ENCODE measurements around the gene TEX14. TPM values are rescaled to one million over a fixed set of nuclear protein-coding genes. Genes with fewer than 3 reads are reported as not detected.

TEX14 gene
- total RNA-seq, 4 donors from 2014 or later = under 0.01 TPM; not detected in 2

DNA sequence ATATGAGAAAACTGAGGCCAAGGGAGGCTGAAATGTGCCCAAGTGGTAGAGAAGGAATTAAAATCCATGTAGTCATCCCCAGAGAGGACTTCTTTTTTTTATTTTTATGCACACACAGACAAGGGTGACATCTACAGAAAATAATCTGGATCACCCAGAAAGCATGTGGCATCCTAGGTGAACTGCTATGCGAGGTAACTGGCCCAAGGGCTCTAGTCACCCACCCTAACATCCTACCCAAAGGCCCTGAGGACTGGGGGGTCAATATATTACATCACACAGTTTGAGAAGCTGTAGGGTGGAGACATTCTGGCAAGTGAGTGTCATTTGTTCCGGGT lies 23.3 kb downstream of the TEX14 start:
- TF ChIP-seq, protein P1, sequence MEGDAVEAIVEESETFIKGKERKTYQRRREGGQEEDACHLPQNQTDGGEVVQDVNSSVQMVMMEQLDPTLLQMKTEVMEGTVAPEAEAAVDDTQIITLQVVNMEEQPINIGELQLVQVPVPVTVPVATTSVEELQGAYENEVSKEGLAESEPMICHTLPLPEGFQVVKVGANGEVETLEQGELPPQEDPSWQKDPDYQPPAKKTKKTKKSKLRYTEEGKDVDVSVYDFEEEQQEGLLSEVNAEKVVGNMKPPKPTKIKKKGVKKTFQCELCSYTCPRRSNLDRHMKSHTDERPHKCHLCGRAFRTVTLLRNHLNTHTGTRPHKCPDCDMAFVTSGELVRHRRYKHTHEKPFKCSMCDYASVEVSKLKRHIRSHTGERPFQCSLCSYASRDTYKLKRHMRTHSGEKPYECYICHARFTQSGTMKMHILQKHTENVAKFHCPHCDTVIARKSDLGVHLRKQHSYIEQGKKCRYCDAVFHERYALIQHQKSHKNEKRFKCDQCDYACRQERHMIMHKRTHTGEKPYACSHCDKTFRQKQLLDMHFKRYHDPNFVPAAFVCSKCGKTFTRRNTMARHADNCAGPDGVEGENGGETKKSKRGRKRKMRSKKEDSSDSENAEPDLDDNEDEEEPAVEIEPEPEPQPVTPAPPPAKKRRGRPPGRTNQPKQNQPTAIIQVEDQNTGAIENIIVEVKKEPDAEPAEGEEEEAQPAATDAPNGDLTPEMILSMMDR (IDR thresholded peaks at IDR 0.05; ENCODE audit: low read depth) = no peak

DNA sequence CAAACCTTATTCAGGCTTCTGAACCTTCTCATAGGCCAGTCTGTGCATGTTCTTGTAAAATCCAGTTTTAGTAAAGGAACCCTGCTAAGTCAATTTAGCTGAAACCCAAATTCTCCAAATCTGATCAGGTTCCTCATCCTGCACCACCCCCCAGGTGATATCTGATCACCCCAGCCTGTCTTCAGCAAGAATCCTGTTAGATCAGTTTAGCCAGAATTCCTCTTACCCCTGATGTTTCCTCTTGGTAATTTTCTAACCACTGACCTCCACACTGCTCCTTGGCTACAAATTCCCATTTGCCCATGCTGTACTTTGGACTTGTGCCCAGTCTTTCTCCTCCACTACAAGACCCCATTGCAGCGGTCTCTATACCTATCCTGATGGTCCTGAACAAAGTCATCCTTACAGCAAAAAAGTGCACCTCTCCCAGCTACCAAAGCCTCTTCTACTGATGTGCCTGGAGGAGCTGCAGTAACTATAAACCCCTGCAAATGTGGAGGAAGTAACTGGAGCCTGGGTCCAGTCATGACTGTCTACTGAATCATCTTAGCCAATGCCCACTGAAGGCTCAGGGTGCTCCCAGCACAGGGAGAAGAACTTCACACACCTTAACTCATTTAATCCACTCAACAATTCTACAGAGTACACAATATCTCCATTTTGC lies 23.8 kb downstream of the TEX14 start:
- TF ChIP-seq, protein P1 (IDR thresholded peaks at IDR 0.05; ENCODE audit: low read depth) = no peak

DNA sequence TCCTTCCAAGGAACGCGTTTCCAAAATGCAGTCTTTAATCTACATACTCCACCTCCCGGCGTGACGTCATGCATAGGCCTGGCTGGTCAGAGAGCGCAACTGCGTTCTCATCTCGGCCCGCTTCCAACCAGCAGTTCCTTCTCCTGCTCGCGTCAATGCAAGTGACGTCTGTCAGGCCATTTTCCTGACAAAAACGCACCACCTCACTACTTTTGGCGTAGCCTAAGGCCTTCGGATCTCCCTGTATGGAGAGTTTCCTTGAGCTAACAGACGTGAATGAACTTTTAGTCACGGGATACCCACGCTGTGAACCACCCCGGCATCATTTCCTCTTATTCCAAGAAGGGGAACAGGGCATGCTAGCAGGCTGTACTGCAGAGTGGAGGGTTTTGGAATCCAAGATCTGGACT lies 25.0 kb downstream of the TEX14 start:
- TF ChIP-seq, protein P1 (IDR thresholded peaks at IDR 0.05; ENCODE audit: low read depth) = no peak

DNA sequence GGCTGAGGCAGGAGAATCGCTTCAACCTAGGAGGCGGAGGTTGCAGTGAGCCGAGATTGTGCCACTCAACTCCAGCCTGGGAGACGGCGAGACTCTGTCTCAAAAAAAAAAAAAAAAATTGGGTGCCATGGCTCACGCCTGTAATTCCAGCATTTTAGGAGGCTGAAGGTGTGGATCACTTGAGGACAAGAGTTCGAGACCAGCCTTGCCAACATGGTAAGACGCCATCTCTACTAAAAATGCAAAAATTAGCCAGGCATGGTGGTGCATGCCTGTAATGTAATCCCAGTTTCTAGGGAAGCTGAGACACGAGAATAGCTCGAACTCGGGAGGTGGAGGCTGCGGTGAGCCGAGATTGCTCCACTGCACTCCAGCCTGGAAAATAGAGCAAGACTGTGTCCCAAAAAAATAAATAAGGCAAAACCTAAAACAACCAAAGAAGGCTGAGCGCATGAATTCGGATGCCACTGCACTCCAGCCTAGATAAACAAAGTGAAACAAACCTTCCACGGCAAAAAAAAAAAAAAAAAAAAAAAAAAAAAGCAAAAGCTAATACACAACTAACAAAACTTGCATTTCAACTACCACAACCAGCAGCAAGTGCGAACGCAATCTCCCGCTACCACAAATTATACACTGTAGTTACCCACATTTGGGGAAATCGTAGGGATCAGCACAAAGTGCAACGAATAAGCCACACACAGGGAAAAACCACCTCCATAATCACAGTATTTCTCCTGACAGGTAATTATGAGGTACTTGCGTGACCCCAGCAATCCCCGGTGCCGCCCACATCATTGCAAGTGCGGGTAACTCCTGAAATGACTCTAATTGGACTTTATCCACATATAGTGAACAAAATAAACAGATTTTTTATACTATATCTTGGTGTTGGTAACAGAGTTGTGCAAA lies 25.6 kb downstream of the TEX14 start:
- TF ChIP-seq, protein P1 (IDR thresholded peaks at IDR 0.05; ENCODE audit: low read depth) = no peak

DNA sequence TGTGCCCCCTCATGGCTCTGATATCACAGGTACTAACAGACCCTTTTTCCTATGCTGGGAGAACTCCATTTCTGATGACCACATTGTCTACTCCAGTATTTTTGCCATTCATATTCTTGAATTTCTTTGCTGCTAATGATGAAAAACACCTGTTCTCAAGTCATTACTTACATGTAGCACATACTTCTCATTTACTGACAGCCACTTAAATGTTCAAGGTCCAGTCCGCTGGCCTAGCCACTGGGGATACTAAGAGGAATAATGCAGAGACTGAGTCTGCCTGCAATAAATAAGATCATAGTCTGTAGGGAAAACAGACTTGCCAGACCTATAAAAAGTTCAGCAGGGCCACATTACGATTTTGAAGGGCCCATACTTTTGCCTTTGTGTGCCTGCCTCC lies 27.5 kb downstream of the TEX14 start:
- TF ChIP-seq, protein P1 (IDR thresholded peaks at IDR 0.05; ENCODE audit: low read depth) = no peak

DNA sequence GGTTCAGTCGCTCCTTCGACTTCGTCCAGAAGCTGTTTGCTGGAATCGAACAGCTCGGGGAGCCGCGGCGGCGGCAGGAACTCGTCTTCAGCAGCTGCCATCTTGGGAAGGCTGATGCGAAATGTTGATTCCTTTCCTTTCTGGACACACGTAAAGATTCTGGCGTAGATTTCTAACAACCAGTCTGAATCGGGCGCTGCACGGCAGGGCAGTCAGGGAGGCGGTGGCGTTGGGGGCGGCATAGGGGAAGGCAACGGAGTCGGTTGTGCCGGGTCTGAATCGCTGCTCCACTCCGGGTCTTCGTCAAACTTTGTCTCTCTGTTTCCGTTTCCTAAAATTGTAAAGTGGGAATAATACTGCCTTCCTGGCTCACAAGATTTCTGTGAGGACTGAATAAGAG lies 30.3 kb downstream of the TEX14 start:
- TF ChIP-seq, protein P1 (IDR thresholded peaks at IDR 0.05; ENCODE audit: low read depth) = no peak

DNA sequence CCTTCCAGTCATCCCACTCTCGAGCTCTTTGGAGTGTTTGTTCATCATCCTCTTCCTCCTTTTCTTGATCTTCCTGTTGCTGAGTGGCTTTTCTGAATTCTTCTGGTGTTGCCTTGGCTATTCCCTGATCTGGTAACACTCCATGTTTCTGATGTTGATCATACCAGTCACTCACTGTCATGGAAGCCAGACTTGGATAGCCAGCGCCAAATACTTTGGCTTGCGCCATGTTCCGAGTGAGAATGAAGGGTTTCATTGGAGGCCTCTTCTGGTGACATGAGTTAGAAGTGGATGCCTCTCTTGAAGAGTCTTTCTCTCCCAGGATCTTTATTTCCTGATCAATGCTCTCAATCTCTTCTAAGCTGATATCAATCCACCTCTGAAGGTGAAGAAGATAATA lies 31.2 kb downstream of the TEX14 start:
- TF ChIP-seq, protein P1 (IDR thresholded peaks at IDR 0.05; ENCODE audit: low read depth) = no peak

Measured in subcutaneous adipose tissue (tissue), 4 donors.